CD4-positive, alpha-beta T cell treated with Interleukin-15 for 1 hour (primary cell): ENCODE data around the gene CDK10.
"Not testable (repeated sequence)": the region's sequence is repeated elsewhere in the genome, so short reads cannot be mapped to it uniquely, and the experiment has no call there.

Experiments
- DNase-seq: peaks from one replicate; pipeline ENCODE4 v3.0.0-alpha.2; 2020

Gene CDK10

DNA sequence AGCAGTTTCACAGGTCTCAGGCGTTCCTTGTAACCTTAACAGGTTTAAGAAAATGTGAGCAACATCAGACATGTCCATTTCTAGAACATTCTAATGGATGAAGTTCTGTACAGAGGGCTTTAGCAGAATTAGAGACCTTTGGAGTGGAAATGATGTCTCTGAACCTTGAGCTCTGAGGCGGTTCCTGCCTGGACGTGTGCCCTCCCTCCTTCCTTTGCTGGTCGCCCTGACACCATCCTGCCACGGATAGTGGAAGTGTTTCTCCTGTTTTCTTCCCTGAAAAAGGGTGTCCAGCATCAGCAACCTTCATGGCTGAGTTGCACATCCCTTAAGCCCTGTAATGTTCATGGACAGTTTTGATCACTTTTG, 17.7 kb upstream of the CDK10 start:
- DNase-seq = no peak

GRCh38 chr16:89669755-89670154, 16.7 kb upstream of the CDK10 start:
- DNase-seq = no peak

GRCh38 chr16:89670496-89671431, 15.7 kb upstream of the CDK10 start:
- no peak for DNase-seq

GRCh38 chr16:89671565-89671964, 14.9 kb upstream of the CDK10 start:
- not testable (repeated sequence) for DNase-seq

DNA sequence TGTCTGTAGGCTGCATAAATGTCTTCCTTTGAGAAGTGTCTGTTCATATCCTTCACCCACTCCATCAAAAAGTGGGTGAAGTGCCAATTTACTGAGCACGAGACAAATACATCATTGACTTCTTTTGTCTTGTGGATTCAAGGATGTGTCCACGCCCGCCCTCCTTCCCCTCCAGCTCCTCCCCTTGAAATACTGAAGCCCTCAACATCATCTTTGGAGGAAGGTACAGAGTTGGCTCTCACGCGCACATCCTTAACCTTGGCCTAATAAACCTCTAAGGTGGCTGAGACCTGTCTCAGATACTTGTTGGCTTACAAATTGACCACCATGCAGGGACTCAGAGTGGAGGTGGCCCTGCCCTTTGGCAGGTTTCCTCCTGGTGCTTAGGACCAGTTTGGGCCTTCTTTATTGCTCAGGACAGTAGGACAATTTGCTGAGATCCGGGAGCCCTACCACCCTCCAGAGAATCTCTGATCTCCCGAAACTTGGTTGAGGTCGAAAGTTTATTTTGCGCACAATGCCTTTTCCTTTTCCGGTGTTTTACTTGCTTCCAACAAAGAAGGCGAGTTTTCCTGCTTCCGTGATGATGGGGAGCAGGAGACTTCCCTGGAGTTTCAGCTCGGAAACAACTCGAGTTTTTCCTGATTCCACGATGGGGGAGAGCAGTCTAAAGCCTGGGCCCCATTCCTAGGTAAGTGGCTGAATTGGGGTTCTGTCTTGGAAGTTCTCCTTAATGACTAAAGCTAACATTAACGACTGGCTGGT, 14.1 kb upstream of the CDK10 start:
- DNase-seq = no peak

DNA sequence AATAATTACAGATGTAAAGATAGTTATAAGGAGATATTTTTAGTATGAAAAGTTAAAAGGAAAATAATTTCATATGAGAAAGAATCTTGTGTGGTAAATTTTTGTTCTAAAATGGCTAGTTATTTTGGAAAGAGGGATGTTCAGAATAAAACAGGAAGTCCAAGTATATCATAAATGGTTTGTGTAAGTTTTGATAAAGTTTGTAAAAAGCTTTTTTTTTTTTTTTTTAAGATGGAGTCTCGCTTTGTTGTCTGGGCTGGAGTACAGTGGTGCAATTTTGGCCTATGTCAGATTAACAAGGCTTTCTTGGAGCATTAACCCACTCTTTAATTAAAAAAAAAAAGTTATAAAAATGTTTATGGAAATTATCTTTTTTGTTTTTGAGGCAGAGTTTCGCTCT, 8.2 kb upstream of the CDK10 start:
- DNase-seq = no peak

GRCh38 chr16:89685916-89686315, 573 bp upstream of the CDK10 start:
- DNase-seq = no peak

DNA sequence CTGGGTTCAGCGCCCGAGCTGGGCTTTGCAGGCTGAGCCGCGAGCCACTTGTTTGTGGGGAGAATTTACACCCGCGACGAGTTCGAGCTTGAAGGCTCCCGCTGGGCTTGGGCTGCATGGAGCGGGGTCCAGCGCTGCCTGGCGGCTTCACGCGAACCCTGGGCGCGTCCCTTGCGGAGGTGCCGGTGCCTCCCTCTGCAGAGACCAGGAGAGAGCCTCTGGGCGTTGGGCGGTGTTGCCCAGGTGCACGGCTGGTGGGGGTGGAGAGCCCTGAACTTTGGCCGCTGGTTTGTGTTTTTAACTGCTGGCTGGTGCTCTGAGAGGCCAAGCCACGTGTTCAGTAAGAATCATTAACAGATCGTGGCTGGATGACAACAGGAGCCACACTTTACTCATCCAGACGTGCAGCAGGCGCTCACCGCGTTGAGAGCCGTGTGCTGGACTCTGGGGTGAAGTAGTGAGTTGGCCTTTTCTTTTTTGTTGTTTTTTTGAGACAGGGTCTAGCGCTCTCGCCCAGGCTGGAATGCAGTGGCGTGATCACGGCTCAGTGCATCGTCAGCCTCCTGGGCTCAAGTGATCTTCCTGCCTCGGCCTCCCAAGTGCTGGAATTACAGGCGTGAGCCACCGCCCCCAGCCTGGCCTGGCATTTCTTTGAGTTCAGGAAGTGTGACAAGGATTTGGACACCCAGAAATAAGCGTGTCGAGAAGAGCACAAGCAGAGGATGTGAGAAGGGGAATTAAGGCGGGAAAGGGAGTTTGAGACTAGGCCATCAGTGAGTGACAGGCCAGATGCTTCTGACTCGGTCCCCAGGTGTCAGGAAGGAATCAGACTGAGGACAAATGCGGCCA, 827 bp downstream of the CDK10 start:
- DNase-seq = no peak

GRCh38 chr16:89688395-89688794, 1.9 kb downstream of the CDK10 start:
- DNase-seq = no peak

- no peak for DNase-seq
These were observed 2.7 kb downstream of the CDK10 start for GRCh38 chr16:89689142-89689541.

GRCh38 chr16:89689621-89690020, 3.1 kb downstream of the CDK10 start:
- not testable (repeated sequence) for DNase-seq

GRCh38 chr16:89690392-89690901, 4.0 kb downstream of the CDK10 start:
- DNase-seq = no peak

- no peak for DNase-seq
These were observed 4.9 kb downstream of the CDK10 start for GRCh38 chr16:89691231-89691985.

DNA sequence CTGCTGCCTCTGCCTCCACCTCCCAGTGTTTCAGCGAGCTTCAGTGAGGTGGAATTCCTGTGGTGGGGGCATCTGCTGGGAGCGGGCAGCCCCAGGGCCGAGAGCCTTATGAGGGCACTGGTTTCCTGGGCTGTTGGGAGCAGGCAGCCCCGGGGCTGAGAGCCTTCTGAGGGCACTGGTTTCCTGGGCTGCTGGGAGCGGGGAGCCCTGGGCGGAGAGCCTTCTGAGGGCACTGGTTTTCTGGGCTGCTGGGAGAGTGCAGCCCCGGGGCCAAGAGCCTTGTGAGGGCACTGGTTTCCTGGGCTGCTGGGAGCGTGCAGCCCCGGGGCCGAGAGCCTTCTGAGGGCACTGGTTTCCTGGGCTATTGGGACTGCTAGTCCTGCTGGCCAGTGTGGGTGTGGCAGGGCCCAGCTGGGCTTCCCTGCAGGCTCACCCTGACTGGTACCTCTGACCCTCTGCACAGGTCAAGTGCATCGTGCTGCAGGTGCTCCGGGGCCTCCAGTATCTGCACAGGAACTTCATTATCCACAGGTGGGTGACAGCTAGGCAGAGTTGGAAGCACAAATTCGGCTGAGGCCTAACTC, 5.6 kb downstream of the CDK10 start:
- no peak for DNase-seq

GRCh38 chr16:89693289-89693731, 6.8 kb downstream of the CDK10 start:
- DNase-seq = no peak

DNA sequence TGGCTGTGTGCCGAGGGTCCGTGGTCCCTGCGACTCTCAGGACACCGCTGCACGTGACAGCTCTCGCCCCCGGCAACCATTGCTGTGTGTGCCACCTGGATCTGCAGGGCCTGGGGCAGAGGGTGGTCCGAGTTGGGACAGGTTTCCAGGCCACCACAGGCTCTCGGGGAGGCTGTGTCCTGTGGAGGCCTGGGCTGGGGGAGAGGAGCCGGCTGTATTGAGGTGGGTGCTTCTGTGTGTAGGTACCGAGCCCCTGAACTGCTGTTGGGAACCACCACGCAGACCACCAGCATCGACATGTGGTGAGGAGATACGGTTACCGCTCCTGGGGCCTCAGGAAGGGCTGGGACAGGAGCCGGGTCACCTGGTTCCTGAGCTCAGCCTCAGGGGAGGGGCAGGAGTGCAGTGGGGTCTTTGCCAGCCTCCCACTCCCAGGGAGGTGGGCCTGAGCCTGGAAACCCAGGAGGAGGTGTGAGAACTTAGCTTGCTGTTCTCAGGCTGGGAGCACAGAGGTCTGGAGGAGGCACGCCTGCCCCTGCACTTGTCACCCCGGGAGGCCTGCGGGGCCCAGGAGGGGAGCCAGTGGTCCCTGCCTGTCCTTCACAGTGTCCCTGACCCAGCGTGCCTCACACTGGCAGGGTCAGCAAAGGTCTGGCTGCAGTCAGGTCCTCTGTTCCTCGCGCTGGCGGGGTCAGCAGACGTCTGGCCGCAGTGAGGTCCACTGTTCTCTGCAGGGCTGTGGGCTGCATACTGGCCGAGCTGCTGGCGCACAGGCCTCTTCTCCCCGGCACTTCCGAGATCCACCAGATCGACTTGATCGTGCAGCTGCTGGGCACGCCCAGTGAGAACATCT, 7.7 kb downstream of the CDK10 start:
- no peak for DNase-seq

GRCh38 chr16:89694784-89695085, 8.2 kb downstream of the CDK10 start:
- DNase-seq = not testable (repeated sequence)

- no peak for DNase-seq
These were observed 8.8 kb downstream of the CDK10 start for GRCh38 chr16:89695086-89695874.

DNA sequence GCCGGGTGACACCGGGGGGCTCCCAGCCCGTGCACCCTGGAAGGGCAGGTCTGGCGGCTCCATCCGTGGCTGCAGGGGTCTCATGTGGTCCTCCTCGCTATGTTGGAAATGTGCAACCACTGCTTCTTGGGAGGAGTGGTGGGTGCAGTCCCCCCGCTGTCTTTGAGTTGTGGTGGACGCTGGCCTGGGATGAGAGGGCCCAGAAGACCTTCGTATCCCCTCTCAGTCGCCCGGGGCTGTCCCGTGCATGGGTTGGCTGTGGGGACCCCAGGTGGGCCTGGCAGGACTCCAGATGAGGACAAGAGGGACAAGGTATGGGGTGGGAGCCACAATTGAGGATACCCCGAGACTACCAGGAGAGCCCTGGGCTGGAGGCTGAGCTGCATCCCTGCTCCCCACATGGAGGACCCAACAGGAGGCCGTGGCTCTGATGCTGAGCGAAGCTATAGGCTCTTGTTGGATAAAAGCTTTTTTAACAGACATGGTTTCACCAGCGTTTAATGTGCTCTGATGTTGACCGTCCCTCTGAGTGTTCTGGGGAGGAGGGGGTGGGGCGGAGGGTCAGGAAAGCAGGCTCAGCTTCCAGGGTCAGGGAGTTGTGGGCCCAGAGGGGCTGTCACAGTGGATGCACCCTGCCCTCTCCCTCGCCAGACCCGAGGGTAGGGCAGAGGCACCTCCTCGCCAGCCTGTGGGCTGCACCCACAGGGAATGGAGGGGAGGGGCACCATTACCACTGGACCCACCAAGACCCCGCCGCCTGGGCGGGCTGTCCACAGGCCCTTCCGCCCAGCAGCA, 9.6 kb downstream of the CDK10 start:
- DNase-seq = no peak
